HCT116 (cell line): ENCODE measurements around the gene C9orf72. TPM values are rescaled to one million over a fixed set of nuclear protein-coding genes. Genes with fewer than 3 reads are reported as not detected.

Experiments used
- ATAC-seq: fragments of 200-7000 bp; cut with Tn5 transposase; 2 replicates; pipeline ENCODE4 v1.9.1; 2020; ENCODE audit warnings: mild to moderate bottlenecking, moderate library complexity
- BruUV-seq: library from RNA; stranded (reverse); fragments of 400-500 nt; replicated peaks from 2 replicates; lab custom pipeline; 2021; lab: Mats Ljungman, UMichigan
- CTCF ChIA-PET: fragments of 300-600 bp; sonication (Branson Sonifier 250); formaldehyde crosslinking; loops from one replicate; lab custom pipeline; 2021; ENCODE audit warnings: antibody characterized with exemption; lab: Charles Lee
- POLR2A ChIA-PET: fragments of 300-600, 350-600 bp; sonication (Branson Sonifier 250); formaldehyde crosslinking; loops from one replicate; lab custom pipeline; 2021; ENCODE audit warnings: antibody characterized with exemption; lab: Charles Lee
- RAD21 ChIA-PET, 2 experiments: fragments of 300-600 bp; sonication (Branson Sonifier 250); formaldehyde crosslinking; loops; one replicate each; lab custom pipeline; 2023; ENCODE audit warnings: low total read pairs in 2 of 2; ENCODE audit not compliant: uncharacterized antibody in 2 of 2, unreplicated experiment in 2 of 2, low non-redundant PET in 1 of 2; lab: Charles Lee
- DNase-seq: peaks from one replicate; pipeline ENCODE4 v3.0.0-alpha.2; 2010; ENCODE audit warnings: low read depth, low spot score
- H2AFZ ChIP-seq: fragments of 200-600 bp; shearing (Covaris generic), sonication (generic); 2 replicates; pipeline ENCODE4 v1.6.1; 2017; ENCODE audit warnings: low read depth, mixed run types, mixed read lengths, antibody characterized with exemption, low read length; ENCODE audit not compliant: poor library complexity, severe bottlenecking
- H3K27ac ChIP-seq: 2 replicates; pipeline ENCODE4 v1.5.1; 2012; ENCODE audit warnings: low read depth, low read length
- H3K27me3 ChIP-seq: fragments of 200-600 bp; sonication (generic); 2 replicates; pipeline ENCODE4 v1.6.1; 2016; ENCODE audit warnings: mixed run types, low read length, mixed read lengths; ENCODE audit not compliant: insufficient read depth
- H3K36me3 ChIP-seq, 2 experiments: fragments of 200-500 bp in 1 of 2; fragments of 200-600 bp in 1 of 2; sonication (Bioruptor generic) in 1 of 2; sonication (generic) in 1 of 2; 2 replicates each; pipeline versions ENCODE4 v1.5.1 to v1.6.1; 2014 to 2016; ENCODE audit warnings: low read length in 2 of 2, inconsistent platforms in 1 of 2, mixed read lengths in 1 of 2, mixed run types in 1 of 2; ENCODE audit not compliant: insufficient read depth in 2 of 2, control insufficient read depth in 1 of 2
- H3K4me1 ChIP-seq, 2 experiments: fragments of 200-600 bp in 1 of 2; sonication (generic) in 1 of 2; 2 replicates each; pipeline versions ENCODE4 v1.5.1 to v1.6.1; 2012 to 2017; ENCODE audit warnings: low read length in 2 of 2, inconsistent platforms in 1 of 2, mild to moderate bottlenecking in 1 of 2, mixed read lengths in 1 of 2, mixed run types in 1 of 2, moderate library complexity in 1 of 2; ENCODE audit not compliant: insufficient read depth in 2 of 2, control insufficient read depth in 1 of 2
- H3K4me2 ChIP-seq: fragments of 200-600 bp; sonication (generic); 2 replicates; pipeline ENCODE4 v1.6.1; 2017; ENCODE audit warnings: mixed run types, low read length, mixed read lengths
- H3K4me3 ChIP-seq, 2 experiments: fragments of 200-600 bp in 1 of 2; sonication (generic) in 1 of 2; replicated peaks in 1 of 2; 2 replicates each; pipeline ENCODE4 v1.5.1; 2011 to 2016; ENCODE audit warnings: low read length in 2 of 2, control low read depth in 1 of 2, low read depth in 1 of 2, mild to moderate bottlenecking in 1 of 2, mixed read lengths in 1 of 2, mixed run types in 1 of 2
- H3K79me2 ChIP-seq: fragments of 200-600 bp; sonication (generic); 2 replicates; pipeline ENCODE4 v1.6.1; 2017; ENCODE audit warnings: mild to moderate bottlenecking, mixed run types, low read length, moderate library complexity, mixed read lengths; ENCODE audit not compliant: insufficient read depth
- H3K9ac ChIP-seq: fragments of 200-600 bp; sonication (generic); 2 replicates; pipeline ENCODE4 v1.6.1; 2016; ENCODE audit warnings: low read length, mixed read lengths
- H3K9me2 ChIP-seq: fragments of 200-600 bp; sonication (generic), shearing (Covaris generic); 2 replicates; pipeline ENCODE4 v1.6.1; 2017; ENCODE audit warnings: mixed run types, mild to moderate bottlenecking, moderate library complexity; ENCODE audit not compliant: insufficient read depth
- H3K9me3 ChIP-seq, 2 experiments: fragments of 200-500 bp in 1 of 2; fragments of 200-600 bp in 1 of 2; sonication (Bioruptor generic) in 1 of 2; sonication (generic) in 1 of 2; 2 replicates each; pipeline ENCODE4 v1.6.1; 2014 to 2017; ENCODE audit warnings: low read length in 2 of 2, mixed read lengths in 2 of 2, inconsistent platforms in 1 of 2, low read depth in 1 of 2, mild to moderate bottlenecking in 1 of 2, mixed run types in 1 of 2, moderate library complexity in 1 of 2; ENCODE audit not compliant: control insufficient read depth in 1 of 2, insufficient read depth in 1 of 2
- H4K20me1 ChIP-seq: fragments of 200-600 bp; sonication (generic), shearing (Covaris generic); 2 replicates; pipeline ENCODE4 v1.6.1; 2017; ENCODE audit warnings: mixed run types, mild to moderate bottlenecking, moderate library complexity; ENCODE audit not compliant: insufficient read depth
- ATF3 ChIP-seq: IDR thresholded peaks from 2 replicates; pipeline ENCODE4 v1.6.1; 2012
- CBX3 ChIP-seq: IDR thresholded peaks from 2 replicates; pipeline ENCODE4 v1.6.1; 2012; ENCODE audit warnings: low read depth
- EGR1 ChIP-seq: IDR thresholded peaks from 2 replicates; pipeline ENCODE4 v1.6.1; 2012; ENCODE audit warnings: low read depth
- EZH2phosphoT487 ChIP-seq: fragments of 200-600 bp; IDR thresholded peaks from 2 replicates; pipeline ENCODE4 v1.6.1; 2018; ENCODE audit warnings: antibody characterized with exemption, borderline replicate concordance
- FOSL1 ChIP-seq: IDR thresholded peaks from 2 replicates; pipeline ENCODE4 v1.6.1; 2012; ENCODE audit warnings: low read depth
- MAX ChIP-seq: IDR thresholded peaks from 2 replicates; pipeline ENCODE4 v1.6.1; 2012
- POLR2A ChIP-seq: IDR thresholded peaks from 2 replicates; pipeline ENCODE4 v1.7.0; 2011; ENCODE audit warnings: borderline replicate concordance; ENCODE audit not compliant: insufficient read depth, insufficient read length; ENCODE audit errors: extremely low read depth
- POLR2AphosphoS5 ChIP-seq: IDR thresholded peaks from 2 replicates; pipeline ENCODE4 v1.6.1; 2011; ENCODE audit warnings: mild to moderate bottlenecking, low read depth, low read length, moderate library complexity
- TCF7L2 ChIP-seq: IDR thresholded peaks from 2 replicates; pipeline ENCODE4 v1.7.0; 2011; ENCODE audit warnings: borderline replicate concordance, inconsistent platforms; ENCODE audit not compliant: insufficient read depth, insufficient read length; ENCODE audit errors: extremely low read depth
- YY1 ChIP-seq: IDR thresholded peaks from 2 replicates; pipeline ENCODE4 v1.6.1; 2011; ENCODE audit warnings: low read length, low read depth, moderate library complexity, mild to moderate bottlenecking; ENCODE audit not compliant: insufficient replicate concordance; ENCODE audit errors: extremely low read depth
- ZBTB33 ChIP-seq: IDR thresholded peaks from 2 replicates; pipeline ENCODE4 v1.6.1; 2011; ENCODE audit warnings: mild to moderate bottlenecking, low read length, moderate library complexity; ENCODE audit not compliant: insufficient replicate concordance; ENCODE audit errors: extremely low read depth
- ZNF274 ChIP-seq: fragments of 200-500 bp; sonication (Bioruptor generic); IDR thresholded peaks from 2 replicates; pipeline ENCODE4 v1.6.1; 2014; ENCODE audit warnings: mild to moderate bottlenecking, low read depth, low read length, inconsistent platforms
- intact Hi-C: fragments of 100-400 bp; cut with micrococcal nuclease; formaldehyde crosslinking; loops from 2 replicates; pipeline ENCODE4 v1.10.0; 2022
- total RNA-seq: library from RNA; stranded (reverse); gene quantifications from one replicate; pipeline ENCODE4 v1.2.1, GENCODE V29; 2021; ENCODE audit not compliant: unreplicated experiment
- TF ChIP-seq, protein P1 (sequence below), 3 experiments: fragments of 200-600 bp in 1 of 3; sonication (generic) in 1 of 3; IDR thresholded peaks in 2 of 3; conservative IDR thresholded peaks in 1 of 3; 2 replicates each; pipeline ENCODE4 v1.5.1; 2012 to 2017; ENCODE audit warnings: low read depth in 2 of 3, low read length in 2 of 3, antibody characterized with exemption in 1 of 3, borderline replicate concordance in 1 of 3, control low read depth in 1 of 3, mild to moderate bottlenecking in 1 of 3, mixed read lengths in 1 of 3, mixed run types in 1 of 3, moderate library complexity in 1 of 3; ENCODE audit not compliant: insufficient read depth in 1 of 3

The C9orf72 gene
- total RNA-seq, 1 experiment from 2014 or later: 12.0 TPM

GRCh38 chr9:27518809-27519208, 54.5 kb downstream of the C9orf72 start (continued):
- TF ChIP-seq, protein P1, sequence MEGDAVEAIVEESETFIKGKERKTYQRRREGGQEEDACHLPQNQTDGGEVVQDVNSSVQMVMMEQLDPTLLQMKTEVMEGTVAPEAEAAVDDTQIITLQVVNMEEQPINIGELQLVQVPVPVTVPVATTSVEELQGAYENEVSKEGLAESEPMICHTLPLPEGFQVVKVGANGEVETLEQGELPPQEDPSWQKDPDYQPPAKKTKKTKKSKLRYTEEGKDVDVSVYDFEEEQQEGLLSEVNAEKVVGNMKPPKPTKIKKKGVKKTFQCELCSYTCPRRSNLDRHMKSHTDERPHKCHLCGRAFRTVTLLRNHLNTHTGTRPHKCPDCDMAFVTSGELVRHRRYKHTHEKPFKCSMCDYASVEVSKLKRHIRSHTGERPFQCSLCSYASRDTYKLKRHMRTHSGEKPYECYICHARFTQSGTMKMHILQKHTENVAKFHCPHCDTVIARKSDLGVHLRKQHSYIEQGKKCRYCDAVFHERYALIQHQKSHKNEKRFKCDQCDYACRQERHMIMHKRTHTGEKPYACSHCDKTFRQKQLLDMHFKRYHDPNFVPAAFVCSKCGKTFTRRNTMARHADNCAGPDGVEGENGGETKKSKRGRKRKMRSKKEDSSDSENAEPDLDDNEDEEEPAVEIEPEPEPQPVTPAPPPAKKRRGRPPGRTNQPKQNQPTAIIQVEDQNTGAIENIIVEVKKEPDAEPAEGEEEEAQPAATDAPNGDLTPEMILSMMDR (IDR thresholded peaks at IDR 0.05 in 2 of 3, conservative IDR thresholded peaks at IDR 0.05 in 1 of 3; ENCODE audit: borderline replicate concordance in 1 of 3, insufficient read depth in 1 of 3, low read depth in 2 of 3, low read length in 2 of 3): no peak

DNA sequence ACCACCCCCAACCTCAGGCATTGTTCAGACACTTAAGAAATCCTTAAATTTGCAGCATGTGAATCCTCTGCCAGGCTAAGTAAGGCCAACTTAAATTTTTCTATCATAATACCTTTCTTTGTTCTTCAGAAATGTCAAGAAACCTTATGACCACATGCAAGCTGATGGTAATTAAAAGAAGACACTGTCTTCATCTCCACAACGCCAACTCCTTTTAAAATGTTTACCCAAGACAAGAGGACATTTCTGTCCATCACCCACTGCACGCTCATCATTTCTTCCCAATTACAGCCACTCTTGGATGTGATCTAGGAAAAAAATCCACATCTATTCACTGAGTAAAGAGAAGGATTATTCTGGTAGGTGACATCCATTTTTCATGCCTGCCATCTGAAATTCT, 55.3 kb downstream of the C9orf72 start:
- Histone ChIP-seq H4K20me1 (no peaks in the 10 kb centered on the region), H3K4me1 (no peaks in the 10 kb centered on the region), H3K36me3 (no peaks in the 10 kb centered on the region), H3K9me3 (no peaks in the 10 kb centered on the region), H2AFZ (no peak overlapping the region), H3K9me2 (no peaks in the 10 kb centered on the region), H3K27me3 (no peaks in the 10 kb centered on the region), H3K27ac (no peak overlapping the region), H3K4me2 (no peak overlapping the region), H3K9ac (no peak overlapping the region), H3K79me2 (no peaks in the 10 kb centered on the region), H3K4me3 (no peak overlapping the region)
- ChIA-PET POLR2A (no interaction called here), CTCF (no interaction called here), RAD21 (no interaction called here)
- DNase-seq: no peak
- no TSS peak for BruUV-seq
- no peak for ATAC-seq
- intact Hi-C loops: no loop called here
- TF ChIP-seq EZH2phosphoT487 (no peak), CBX3 (no peak), ATF3 (no peak), POLR2AphosphoS5 (no peak), EGR1 (no peak), ZNF274 (no peak), FOSL1 (no peak), YY1 (no peak), MAX (no peak), POLR2A (no peak), TCF7L2 (no peak), ZBTB33 (no peak)
- TF ChIP-seq, protein P1 (IDR thresholded peaks at IDR 0.05 in 2 of 3, conservative IDR thresholded peaks at IDR 0.05 in 1 of 3; ENCODE audit: borderline replicate concordance in 1 of 3, insufficient read depth in 1 of 3, low read depth in 2 of 3, low read length in 2 of 3): no peak
